Endothelial cell of umbilical vein (primary cell): Measurements from ENCODE around the gene HID1. TPM values are rescaled to one million over a fixed set of nuclear protein-coding genes. Genes with fewer than 3 reads are reported as not detected.

Experiments
- BruUV-seq: library from RNA; stranded (reverse); fragments of 400-500 nt; replicated peaks from 2 replicates; lab custom pipeline; 2021; lab: Mats Ljungman, UMichigan
- CTCF ChIA-PET: fragments of 300-600, 350-600 bp; sonication (Branson Sonifier 250); formaldehyde crosslinking; loops from one replicate; lab custom pipeline; 2021; ENCODE audit warnings: antibody characterized with exemption, inconsistent platforms; lab: Charles Lee
- POLR2A ChIA-PET: fragments of 300-600, 350-600 bp; sonication (Branson Sonifier 250); formaldehyde crosslinking; loops from one replicate; lab custom pipeline; 2021; ENCODE audit warnings: antibody characterized with exemption, inconsistent platforms; lab: Charles Lee
- DNase-seq: peaks from one replicate; pipeline ENCODE4 v3.0.0-alpha.2; 2011; ENCODE audit warnings: low read depth, low spot score
- FAIRE-seq: peaks from 2 replicates; lab custom pipeline; 2011; peaks lifted over from hg19 to GRCh38; lab: Jason Lieb, UNC
- H2AFZ ChIP-seq: 2 replicates; pipeline ENCODE4 v1.6.0; 2012; ENCODE audit warnings: low read depth, low read length, control low read depth, inconsistent platforms
- H3K27ac ChIP-seq: 2 replicates; pipeline ENCODE4 v1.5.1; 2011; ENCODE audit warnings: low read depth, mild to moderate bottlenecking, control low read depth, low read length, moderate library complexity; ENCODE audit not compliant: insufficient read depth
- H3K27me3 ChIP-seq, 2 experiments: 2 replicates each; pipeline versions ENCODE4 v1.6.0 to v1.6.1; 2011; ENCODE audit warnings: low read length in 2 of 2, mixed read lengths in 1 of 2; ENCODE audit not compliant: control insufficient read depth in 2 of 2, insufficient read depth in 2 of 2
- H3K36me3 ChIP-seq, 2 experiments: 2 replicates in 1 of 2; 3 replicates in 1 of 2; pipeline ENCODE4 v1.5.1; 2011; ENCODE audit warnings: low read length in 2 of 2, mild to moderate bottlenecking in 1 of 2, moderate library complexity in 1 of 2; ENCODE audit not compliant: control insufficient read depth in 2 of 2, insufficient read depth in 2 of 2; ENCODE audit errors: extremely low read depth in 1 of 2
- H3K4me1 ChIP-seq: 3 replicates; pipeline ENCODE4 v1.5.1; 2011; ENCODE audit warnings: mild to moderate bottlenecking, low read length; ENCODE audit not compliant: control insufficient read depth, insufficient read depth; ENCODE audit errors: extremely low read depth
- H3K4me2 ChIP-seq: 2 replicates; pipeline ENCODE4 v1.6.1; 2011; ENCODE audit warnings: low read length, control low read depth, mixed read lengths; ENCODE audit not compliant: insufficient read depth
- H3K4me3 ChIP-seq, 3 experiments: fragments of 200-600 bp in 1 of 3; sonication (generic), shearing (Covaris generic) in 1 of 3; replicated peaks in 1 of 3; 2 replicates each; pipeline ENCODE4 v1.5.1; 2011 to 2016; ENCODE audit warnings: control low read depth in 3 of 3, low read length in 3 of 3, mild to moderate bottlenecking in 2 of 3, inconsistent platforms in 1 of 3, low read depth in 1 of 3, moderate library complexity in 1 of 3; ENCODE audit not compliant: insufficient read depth in 1 of 3
- H3K79me2 ChIP-seq: 2 replicates; pipeline ENCODE4 v1.6.0; 2012; ENCODE audit warnings: low read length, inconsistent platforms; ENCODE audit not compliant: control insufficient read depth, insufficient read depth
- H3K9ac ChIP-seq: replicated peaks from 2 replicates; pipeline ENCODE3; 2011; ENCODE audit warnings: low read length, control low read depth; ENCODE audit not compliant: insufficient read depth; ENCODE audit errors: extremely low read depth
- H3K9me1 ChIP-seq: replicated peaks from 3 replicates; pipeline ENCODE4 v1.6.0; 2011; ENCODE audit warnings: mild to moderate bottlenecking, low read length; ENCODE audit not compliant: control insufficient read depth, insufficient read depth; ENCODE audit errors: extremely low read depth
- H3K9me3 ChIP-seq: replicated peaks from 2 replicates; pipeline ENCODE4 v1.5.1; 2012; ENCODE audit warnings: low read length, inconsistent platforms; ENCODE audit not compliant: control insufficient read depth, insufficient read depth
- H4K20me1 ChIP-seq: replicated peaks from 2 replicates; pipeline ENCODE3; 2011; ENCODE audit warnings: mild to moderate bottlenecking, low read length; ENCODE audit not compliant: control insufficient read depth, insufficient read depth; ENCODE audit errors: extremely low read depth
- CTCF ChIP-seq, 2 donors: IDR thresholded peaks; 1 replicate in 1 of 2; 2 replicates in 1 of 2; pipeline ENCODE4 v1.5.1; 2011; ENCODE audit warnings: low read length in 2 of 2, mild to moderate bottlenecking in 2 of 2, moderate library complexity in 2 of 2, control low read depth in 1 of 2, inconsistent platforms in 1 of 2, low read depth in 1 of 2; ENCODE audit not compliant: insufficient read depth in 1 of 2; ENCODE audit errors: extremely low read depth in 1 of 2
- EZH2 ChIP-seq: IDR thresholded peaks from 2 replicates; pipeline ENCODE4 v1.6.1; 2012; ENCODE audit warnings: borderline replicate concordance, low read depth, mild to moderate bottlenecking, moderate library complexity, low read length, inconsistent platforms; ENCODE audit not compliant: severe bottlenecking
- FOS ChIP-seq: IDR thresholded peaks from 2 replicates; pipeline ENCODE4 v1.6.1; 2011; ENCODE audit warnings: mild to moderate bottlenecking, low read length, moderate library complexity, borderline replicate concordance; ENCODE audit not compliant: insufficient read depth
- GATA2 ChIP-seq: IDR thresholded peaks from 2 replicates; pipeline ENCODE4 v1.7.0; 2011; ENCODE audit warnings: low read depth, mild to moderate bottlenecking, moderate library complexity, mixed read lengths, low read length; ENCODE audit not compliant: insufficient read length, insufficient read depth
- JUN ChIP-seq: IDR thresholded peaks from 2 replicates; pipeline ENCODE4 v1.6.1; 2011; ENCODE audit warnings: borderline replicate concordance, low read depth; ENCODE audit not compliant: insufficient read length, insufficient read depth
- MAX ChIP-seq: IDR thresholded peaks from 2 replicates; pipeline ENCODE4 v1.6.1; 2011; ENCODE audit not compliant: insufficient read depth, insufficient read length
- MYC ChIP-seq: IDR thresholded peaks from one replicate; pipeline ENCODE4 v1.6.1; 2011; ENCODE audit warnings: mild to moderate bottlenecking, low read depth, low read length
- POLR2A ChIP-seq: IDR thresholded peaks from 2 replicates; pipeline ENCODE4 v1.6.1; 2012; ENCODE audit warnings: low read depth, mild to moderate bottlenecking, control low read depth, low read length
- POLR2AphosphoS5 ChIP-seq: IDR thresholded peaks from 2 replicates; pipeline ENCODE4 v1.6.1; 2012; ENCODE audit warnings: low read depth, mild to moderate bottlenecking, control low read depth, low read length, moderate library complexity; ENCODE audit not compliant: insufficient read depth
- dilution Hi-C: fragments of 300-500 bp; cut with MboI; formaldehyde crosslinking; loops from one replicate; pipeline ENCODE4 v1.15.0; 2019; ENCODE audit warnings: low sequenced_read_pairs; ENCODE audit not compliant: extremely low pct_ligation_motif_present
- intact Hi-C: fragments of 100-400 bp; cut with micrococcal nuclease; formaldehyde crosslinking; loops from one replicate; pipeline ENCODE4 v1.10.0; 2022
- polyA plus RNA-seq, 4 experiments: library from polyadenylated mRNA; depleted of rRNA in 3 of 4; stranded (reverse) in 3 of 4; unstranded in 1 of 4; fragments of >200 nt; gene quantifications; 2 replicates each; pipeline versions ENCODE4 v1.2.1 to v1.2.3, GENCODE V29; 2011 to 2012; ENCODE audit warnings: missing spikeins in 1 of 4
- total RNA-seq: library from RNA; stranded (reverse); gene quantifications from 2 replicates; pipeline ENCODE4 v1.2.3, GENCODE V29; 2021

HID1 gene
- total and polyA plus RNA-seq, 2 donors (not counting 3 experiments of a cell fraction or from before 2014, with no cell fraction given): 41.4 to 53.3 TPM

- no peaks in the 10 kb centered on the region for H3K9me3 ChIP-seq
- H3K4me2 ChIP-seq: no peak overlapping the region
- H4K20me1 ChIP-seq: no peaks in the 10 kb centered on the region
- ChIA-PET CTCF (interaction anchor here (1.7 kb wide), 1 partner anchor 14 kb away, joined by 3 read pairs; no protein-coding TSS in a partner anchor), POLR2A (no interaction called here)
- dilution Hi-C loops: no loop called here
- H3K4me3 ChIP-seq: no peak overlapping the region
- no peaks in the 10 kb centered on the region for H3K9me1 ChIP-seq
- FAIRE-seq: no peak
- BruUV-seq: no TSS peak
- no peak overlapping the region for H3K9ac ChIP-seq
- intact Hi-C loops: no loop called here
- no peak overlapping the region for H2AFZ ChIP-seq
- H3K27ac ChIP-seq: no peak overlapping the region
- H3K36me3 ChIP-seq: no peaks in the 10 kb centered on the region
- peaks cover 11% of the 10 kb centered on the region for H3K4me1 ChIP-seq
- H3K27me3 ChIP-seq: peaks cover 5 to 6% of the 10 kb centered on the region in 2 experiments
- H3K79me2 ChIP-seq: no peaks in the 10 kb centered on the region
- no peak for DNase-seq
- TF ChIP-seq POLR2AphosphoS5 (no peak), FOS (no peak), GATA2 (no peak), JUN (no peak), MAX (no peak), EZH2 (no peak), CTCF (IDR thresholded peaks at IDR 0.05; ENCODE audit: extremely low read depth in 1 of 2, insufficient read depth in 1 of 2, low read depth in 1 of 2, low read length in 2 of 2) (no peak), MYC (no peak), POLR2A (no peak)
Observed at GRCh38 chr17:74977802-74978201, 5.2 kb upstream of the HID1 start.
